HG02938 (cell line): ENCODE results near the gene CCNB1IP1.
"Not testable (repeated sequence)": the region's sequence is repeated elsewhere in the genome, so short reads cannot be mapped to it uniquely, and the experiment has no call there.

Source experiments
- ATAC-seq: cut with Tn5 transposase; IDR thresholded peaks from one replicate; pipeline ENCODE4 v1.9.1; 2021; ENCODE audit warnings: mild to moderate bottlenecking, moderate library complexity; ENCODE audit not compliant: unreplicated experiment

The CCNB1IP1 gene

GRCh38 chr14:20332788-20333493 lies at the start of gene CCNB1IP1:
TSS of gene CCNB1IP1 (minus strand) at chr14:20333279. CDS start at chr14:20316523, 16,756 bp downstream.
- ATAC-seq: peak; percentile 92

- no peak for ATAC-seq
Observed at GRCh38 chr14:20382526-20382925, 49.4 kb upstream of the CCNB1IP1 start.

GRCh38 chr14:20381341-20381740 lies 48.3 kb upstream of the CCNB1IP1 start:
- no peak for ATAC-seq

GRCh38 chr14:20380681-20381080 lies 47.6 kb upstream of the CCNB1IP1 start:
- no peak for ATAC-seq

GRCh38 chr14:20379743-20380142 lies 46.7 kb upstream of the CCNB1IP1 start:
- no peak for ATAC-seq

GRCh38 chr14:20377171-20377570 lies 44.1 kb upstream of the CCNB1IP1 start:
- no peak for ATAC-seq

GRCh38 chr14:20376071-20376588 lies 43.1 kb upstream of the CCNB1IP1 start:
- no peak for ATAC-seq

- ATAC-seq: no peak
Observed at GRCh38 chr14:20375471-20375870, 42.4 kb upstream of the CCNB1IP1 start.

GRCh38 chr14:20372796-20373195 lies 39.7 kb upstream of the CCNB1IP1 start:
- no peak for ATAC-seq

GRCh38 chr14:20365928-20366327 lies 32.8 kb upstream of the CCNB1IP1 start:
- ATAC-seq: no peak

- not testable (repeated sequence) for ATAC-seq
Observed at GRCh38 chr14:20358474-20358873, 25.4 kb upstream of the CCNB1IP1 start.

GRCh38 chr14:20356422-20356821 lies 23.3 kb upstream of the CCNB1IP1 start:
- ATAC-seq: no peak

GRCh38 chr14:20350860-20351259 lies 17.8 kb upstream of the CCNB1IP1 start:
- ATAC-seq: no peak

GRCh38 chr14:20350282-20350681 lies 17.2 kb upstream of the CCNB1IP1 start:
- no peak for ATAC-seq

GRCh38 chr14:20347747-20348146 lies 14.7 kb upstream of the CCNB1IP1 start:
- no peak for ATAC-seq

- no peak for ATAC-seq
Observed at GRCh38 chr14:20346713-20347112, 13.6 kb upstream of the CCNB1IP1 start.

- no peak for ATAC-seq
Observed at GRCh38 chr14:20345366-20345765, 12.3 kb upstream of the CCNB1IP1 start.

- no peak for ATAC-seq
Observed at GRCh38 chr14:20343862-20344220, 10.8 kb upstream of the CCNB1IP1 start.

- peak; percentile 86 for ATAC-seq
Observed at GRCh38 chr14:20343092-20343861, 10.2 kb upstream of the CCNB1IP1 start, which contains the start of gene PARP2. TSS of gene PARP2 (plus strand) at chr14:20343635. CDS start at chr14:20343642, 7 bp downstream.

GRCh38 chr14:20341646-20342045 lies 8.6 kb upstream of the CCNB1IP1 start:
- ATAC-seq: no peak

GRCh38 chr14:20341032-20341431 lies 8.0 kb upstream of the CCNB1IP1 start:
- not testable (repeated sequence) for ATAC-seq

GRCh38 chr14:20334017-20334416 lies 938 bp upstream of the CCNB1IP1 start:
- ATAC-seq: no peak
